NCI-H1694 (cell line): ENCODE results near the gene TPP2.

Experiments used
- DNase-seq: peaks from one replicate; lab custom pipeline; 2025; lab: John Stamatoyannopoulos, UW

Gene TPP2

DNA sequence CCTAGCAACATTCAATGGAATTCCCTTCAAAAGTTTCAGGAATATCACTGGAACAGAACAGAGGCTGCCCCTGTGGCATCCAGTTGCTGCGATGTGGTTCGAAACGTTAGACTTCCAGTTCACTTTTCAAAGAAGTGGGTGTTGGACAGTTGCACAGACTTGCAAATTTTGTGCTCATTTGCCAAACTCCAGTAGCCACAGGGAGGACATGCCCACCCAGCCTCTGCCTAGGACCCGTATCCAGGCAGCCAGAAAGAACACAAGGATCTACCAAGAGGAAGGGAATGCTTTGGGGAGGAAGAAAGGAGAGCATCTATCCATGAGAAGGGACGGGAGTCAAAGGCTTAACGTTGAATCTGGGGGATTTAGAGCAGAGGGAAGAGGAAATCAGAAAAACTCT, 98.2 kb downstream of the TPP2 start, which contains the start of gene METTL21C:
METTL21C (minus strand) TSS at position 108 of the 400 bp plus-strand sequence. CDS start 546 bp downstream, outside the sequence.
- no peak for DNase-seq

DNA sequence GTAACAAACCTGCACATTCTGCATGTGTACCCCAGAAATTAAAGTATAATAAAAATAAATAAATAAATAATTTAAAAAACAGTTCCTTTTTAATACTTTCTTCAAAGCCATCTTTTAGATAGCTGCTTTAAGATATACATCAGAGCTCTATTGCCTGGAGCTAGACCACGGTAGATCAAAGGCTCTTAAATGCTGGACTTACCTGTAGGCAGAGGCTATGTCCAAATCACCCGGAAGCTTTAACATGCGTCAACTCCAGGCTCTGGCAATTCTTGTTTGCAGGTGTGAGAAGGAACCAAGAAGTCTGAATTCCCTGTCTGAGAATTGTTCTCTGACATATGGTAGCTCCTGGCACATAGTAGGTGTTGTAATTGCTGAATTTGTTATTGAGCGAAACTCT, 99.7 kb downstream of the TPP2 start:
- DNase-seq = no peak

DNA sequence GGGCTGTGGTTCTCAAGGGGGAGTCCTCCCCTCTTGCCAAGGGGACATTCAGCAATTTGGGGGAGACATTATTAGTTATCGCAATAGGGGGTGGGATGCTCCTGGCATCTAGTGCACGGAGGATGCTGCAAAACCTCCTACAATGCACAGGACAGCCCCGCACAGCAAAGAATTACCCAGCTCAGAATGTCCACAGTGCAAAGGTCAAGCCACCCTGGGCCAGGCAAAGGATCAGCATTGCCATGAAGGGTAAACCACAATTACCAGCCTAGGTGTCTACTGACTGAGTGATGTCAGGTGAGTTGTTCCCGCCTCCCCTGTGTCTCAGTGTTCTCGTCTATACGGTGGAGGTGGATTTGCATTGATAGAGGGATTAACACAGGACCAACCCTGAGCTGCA, 100.5 kb downstream of the TPP2 start:
- no peak for DNase-seq

DNA sequence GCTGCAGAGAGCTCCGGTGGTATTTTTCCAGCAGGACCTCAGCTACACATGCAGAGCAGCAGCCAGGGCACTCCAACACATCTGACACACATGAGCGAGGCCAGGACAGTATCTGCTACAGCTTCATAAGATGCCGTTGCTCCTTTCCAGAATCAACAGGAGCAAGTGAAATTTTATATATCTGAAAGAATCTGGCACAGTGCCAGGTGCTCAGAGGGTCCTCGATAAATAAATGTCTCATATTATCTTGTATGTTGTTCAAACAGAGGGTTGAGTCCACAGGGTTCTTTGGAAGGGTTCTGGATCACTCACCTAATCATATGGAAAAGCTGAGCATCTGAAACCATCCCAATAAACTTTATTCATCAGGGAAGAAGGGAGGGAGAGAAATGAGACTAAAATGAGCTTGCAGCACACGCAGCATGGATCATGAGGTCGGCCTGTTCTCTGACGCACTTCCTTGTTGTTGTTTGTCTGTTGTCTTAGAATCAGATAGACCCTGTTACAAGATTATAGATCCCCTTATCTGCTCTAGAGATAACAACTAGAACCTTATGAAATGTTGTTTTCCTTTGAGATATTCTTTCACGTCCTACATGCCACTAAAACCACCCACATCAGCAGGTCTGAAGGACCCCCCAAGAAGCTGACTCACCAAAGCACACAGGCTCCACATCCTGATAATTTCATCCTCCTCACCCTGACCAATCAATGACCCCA, 101.3 kb downstream of the TPP2 start:
- no peak for DNase-seq

DNA sequence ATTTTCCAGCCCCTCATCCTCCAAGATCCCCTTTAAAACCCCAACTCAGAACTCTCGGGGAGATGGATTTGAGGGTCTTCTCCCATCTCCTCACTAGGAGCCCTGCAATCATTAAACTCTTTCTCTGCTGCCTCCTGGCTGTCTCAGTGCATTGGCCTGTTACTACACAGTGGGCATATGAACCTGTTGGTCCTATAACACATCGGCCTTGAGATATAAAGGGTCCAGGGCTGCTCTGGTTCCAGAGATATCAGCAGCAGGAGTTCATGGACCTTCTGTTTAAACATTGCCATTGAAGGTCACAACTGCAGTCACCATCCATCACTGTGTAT, 101.8 kb downstream of the TPP2 start:
- DNase-seq = no peak

DNA sequence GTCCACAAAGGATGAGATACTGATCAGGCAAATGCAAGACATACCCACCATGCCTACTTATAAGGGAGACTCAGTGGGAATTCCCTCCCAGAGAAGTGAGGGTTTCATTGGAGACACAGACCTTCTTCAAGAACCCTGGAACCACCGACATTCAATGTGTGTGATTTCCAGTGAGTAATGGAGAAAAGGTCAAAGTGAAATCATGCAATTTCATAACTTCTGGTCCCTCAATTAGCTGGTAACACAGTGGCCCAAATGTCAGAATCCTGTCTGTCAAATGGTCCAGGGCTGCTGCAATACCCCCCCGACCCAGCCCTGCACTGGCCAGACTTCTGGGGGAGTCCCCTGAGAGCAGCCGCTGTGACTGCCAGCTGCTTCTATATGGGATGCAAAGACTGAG, 102.7 kb downstream of the TPP2 start:
- no peak for DNase-seq

DNA sequence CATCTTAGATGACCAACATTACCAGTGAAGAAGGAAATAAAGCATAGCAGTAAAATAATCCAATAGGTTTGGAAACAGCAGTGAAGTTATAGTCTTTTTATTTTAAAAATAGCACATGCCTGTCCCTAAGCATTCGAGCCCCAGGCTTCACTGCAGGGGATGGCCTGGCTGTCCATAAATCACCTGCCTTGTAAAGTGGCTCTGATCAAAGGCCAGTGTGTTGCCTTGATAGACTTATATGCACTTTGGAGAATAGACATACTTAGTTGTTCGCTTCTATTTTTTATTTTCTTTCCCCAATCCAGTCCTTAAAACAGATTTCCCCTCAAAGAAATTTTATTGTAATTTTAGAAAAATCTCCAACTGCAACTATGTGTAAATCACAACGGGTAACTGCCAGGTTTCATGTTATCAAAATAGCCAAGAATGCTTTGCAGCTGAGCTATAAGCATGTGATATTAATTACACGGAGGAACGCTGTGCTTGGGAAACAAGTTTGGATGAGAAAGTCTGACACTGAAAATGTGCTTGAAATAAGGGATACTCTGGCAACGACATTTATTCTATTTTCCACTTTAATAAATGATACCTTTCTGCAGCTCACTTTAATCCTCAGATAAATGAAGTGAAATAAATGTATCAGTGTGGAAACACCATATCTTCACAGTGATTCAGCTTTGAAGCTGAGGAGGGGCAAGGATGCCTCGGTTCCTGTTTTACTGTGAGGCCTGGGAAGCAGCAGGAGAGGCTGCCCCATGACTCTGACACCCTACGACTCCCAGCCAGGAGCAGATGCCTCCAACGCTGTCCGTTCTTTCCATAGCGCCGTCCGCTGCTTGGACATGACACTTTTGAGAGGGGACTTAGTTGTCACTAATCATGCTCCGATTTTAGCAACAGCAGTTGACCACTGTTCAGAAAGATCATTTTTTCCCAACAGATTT, 103.6 kb downstream of the TPP2 start:
- no peak for DNase-seq

DNA sequence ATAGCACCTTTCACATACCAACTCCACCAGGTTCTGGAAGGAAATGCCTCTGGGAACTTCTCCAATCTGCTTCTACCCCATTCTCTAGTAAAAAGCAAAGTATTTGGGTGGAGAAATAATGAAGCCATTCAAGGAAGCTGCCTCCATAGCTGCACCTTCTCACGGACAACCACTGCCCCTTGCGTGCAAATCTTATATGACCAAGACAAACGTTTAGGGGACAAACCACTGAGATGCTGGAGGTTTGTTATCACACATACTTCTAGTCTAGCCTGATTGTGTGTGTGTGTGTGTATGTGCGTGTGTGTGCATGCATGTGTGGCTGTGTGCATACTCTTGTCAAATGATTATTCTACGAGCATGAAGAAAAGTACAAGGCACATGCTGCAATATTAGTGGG, 104.5 kb downstream of the TPP2 start:
- no peak for DNase-seq

DNA sequence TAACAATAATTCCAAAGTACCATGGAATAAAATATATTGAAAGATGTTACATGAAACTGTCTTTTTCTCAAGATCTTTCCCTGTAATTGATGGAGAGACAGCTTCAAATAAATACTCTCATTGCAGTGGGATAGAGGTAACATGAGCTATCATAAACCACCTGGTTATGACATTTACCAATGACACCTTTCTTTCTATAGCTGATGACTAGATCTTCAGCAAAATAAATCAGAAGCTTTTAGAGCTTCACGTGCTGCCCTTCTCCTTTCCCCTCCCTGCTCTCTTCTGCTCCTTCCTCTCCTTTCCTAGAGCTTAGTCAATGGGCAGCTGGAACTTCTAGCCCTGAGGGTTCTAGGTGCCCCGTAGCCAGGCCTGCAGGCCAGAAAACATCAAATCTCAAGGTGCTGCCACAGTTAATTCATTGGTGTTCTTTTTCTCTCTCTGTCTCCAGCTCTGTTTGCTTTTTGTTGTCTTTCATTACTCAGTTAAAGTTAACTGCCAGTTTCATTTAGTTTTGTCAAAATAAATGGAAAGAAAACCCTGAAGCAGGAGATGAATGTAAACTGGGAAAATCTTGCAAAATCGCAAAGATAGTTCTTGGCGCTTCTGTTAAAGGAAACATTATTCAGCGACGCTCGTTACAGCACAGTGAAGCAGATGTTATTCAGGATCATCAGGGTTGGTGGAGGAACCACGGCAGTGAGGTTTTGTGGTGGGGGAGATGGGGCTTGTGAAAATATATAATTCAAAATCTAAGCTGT, 106.4 kb downstream of the TPP2 start:
- DNase-seq = no peak

DNA sequence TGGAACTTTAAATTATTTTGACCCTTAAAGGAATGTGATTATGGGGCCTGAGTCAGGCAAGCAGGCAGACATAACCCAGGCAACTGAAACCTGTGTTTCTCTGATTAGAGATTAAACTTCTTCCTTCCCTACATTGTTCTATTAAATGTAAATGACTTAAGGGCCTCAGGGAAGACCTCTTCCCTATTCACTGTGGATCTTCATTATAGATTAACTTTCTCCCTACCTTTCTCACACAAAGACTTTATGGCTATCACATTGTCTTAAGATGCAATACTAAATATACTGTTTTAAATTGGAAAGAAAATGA, 106.9 kb downstream of the TPP2 start:
- DNase-seq = no peak

DNA sequence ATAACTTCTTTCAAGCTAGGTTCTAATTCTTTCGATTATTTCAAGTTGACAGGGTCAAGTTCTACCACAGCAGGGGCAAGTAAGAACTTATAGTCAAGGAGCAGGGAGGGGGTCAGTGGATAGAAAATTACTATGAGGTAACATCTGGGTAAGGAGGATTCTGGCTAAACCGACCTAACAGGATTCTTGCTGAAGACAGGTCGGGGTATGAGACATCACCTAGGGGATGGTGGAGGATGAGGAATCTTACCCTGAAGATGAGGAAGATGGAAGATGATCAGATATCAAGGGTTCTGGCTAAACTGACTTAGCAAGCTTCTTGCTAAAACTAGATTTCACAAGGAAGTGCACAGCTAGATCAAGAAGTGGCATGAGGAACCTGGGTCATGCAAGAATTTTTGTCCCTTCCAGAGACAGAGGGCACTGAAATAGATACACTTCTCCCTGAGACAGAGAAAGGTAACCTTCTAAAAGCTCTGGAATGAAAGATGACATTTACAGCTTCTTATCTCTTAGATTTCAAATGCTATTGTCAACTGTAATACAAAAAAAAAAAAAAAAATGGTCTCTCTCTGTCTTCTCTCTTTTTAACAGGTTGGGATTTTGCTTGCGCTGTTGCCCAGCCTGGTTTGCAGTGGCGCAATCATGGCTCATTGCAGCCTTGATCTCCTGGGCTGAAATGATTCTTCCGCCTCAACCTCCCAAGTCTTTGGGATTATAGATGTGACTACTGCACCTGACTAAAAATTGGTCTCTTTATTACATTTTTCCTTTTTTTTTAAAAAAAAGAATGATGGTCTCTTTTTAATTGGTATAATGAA, 107.7 kb downstream of the TPP2 start:
- no peak for DNase-seq

DNA sequence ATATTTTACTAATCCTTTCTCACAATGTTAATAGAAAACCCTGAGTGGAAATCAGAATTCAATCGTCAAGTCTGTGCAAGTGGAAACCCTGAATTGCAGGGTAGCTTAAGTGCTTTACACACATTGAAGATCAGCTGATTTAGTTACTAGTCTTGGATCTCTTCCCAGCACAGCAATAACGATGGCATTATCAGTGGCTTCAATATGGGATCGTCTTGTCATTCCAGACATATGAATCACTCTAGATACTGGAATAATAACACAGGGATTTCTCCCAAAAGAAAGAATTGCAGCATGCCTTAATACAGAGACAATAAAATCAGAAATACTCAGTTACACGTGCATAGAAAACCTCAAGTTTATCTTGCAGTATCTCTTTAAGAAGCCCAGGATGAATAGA, 110.7 kb downstream of the TPP2 start:
- peak; percentile 33 for DNase-seq

DNA sequence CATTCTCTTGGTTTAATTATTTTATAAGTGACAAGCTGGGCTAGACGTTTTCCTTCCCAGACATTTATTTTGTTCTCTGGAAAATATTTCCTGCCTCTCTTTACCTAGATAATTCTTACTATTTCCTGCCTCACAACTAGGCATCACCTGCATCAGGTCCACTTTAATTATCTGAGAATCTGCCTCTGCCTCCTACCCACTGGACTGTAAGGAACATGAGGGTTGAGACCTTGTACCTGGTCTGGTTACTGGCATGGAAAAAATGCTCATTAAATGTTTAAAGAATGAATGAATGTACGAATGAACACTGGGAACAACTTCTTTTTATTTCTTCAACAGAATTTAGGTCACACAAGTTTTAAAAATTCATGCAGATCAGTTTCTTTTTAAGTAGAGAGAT, 111.4 kb downstream of the TPP2 start:
- no peak for DNase-seq

DNA sequence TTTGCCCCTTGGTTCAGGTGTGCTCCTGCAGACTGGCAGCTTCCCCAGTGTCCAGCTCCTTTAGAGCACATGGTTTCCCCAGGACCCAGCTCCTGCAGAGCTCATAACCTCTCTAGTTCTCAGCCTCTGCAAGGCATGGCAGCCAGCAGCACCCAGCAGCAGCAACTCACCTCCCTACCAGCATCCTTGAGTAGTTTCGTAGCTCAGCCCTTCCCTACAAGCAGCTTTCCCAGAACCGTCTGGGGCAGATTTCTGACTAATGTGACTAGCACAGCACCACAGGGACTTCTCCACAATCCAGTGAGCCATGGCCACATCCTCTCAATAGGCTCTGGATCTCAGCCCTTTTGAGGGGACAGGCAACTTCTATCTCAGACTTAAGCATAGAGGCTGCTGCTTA, 112.2 kb downstream of the TPP2 start:
- DNase-seq = no peak

DNA sequence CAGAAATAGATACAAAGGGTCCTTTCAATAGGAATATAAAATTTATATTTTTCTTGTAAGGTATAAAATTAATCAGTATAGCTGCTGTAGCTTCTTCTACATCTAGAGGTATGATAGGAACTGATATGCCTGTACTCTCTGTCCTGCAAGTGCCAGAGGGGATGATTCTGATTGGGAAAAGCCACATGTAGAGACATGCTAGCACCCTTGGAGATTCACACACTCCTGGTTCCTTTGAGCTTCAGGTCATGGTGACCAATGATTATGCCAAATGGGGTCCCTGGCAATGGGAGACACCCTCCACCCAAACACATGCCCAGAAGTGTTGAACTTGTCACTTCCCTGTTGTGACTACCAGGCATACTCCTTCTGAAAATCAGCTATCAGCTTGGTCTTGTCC, 112.8 kb downstream of the TPP2 start:
- DNase-seq = no peak

DNA sequence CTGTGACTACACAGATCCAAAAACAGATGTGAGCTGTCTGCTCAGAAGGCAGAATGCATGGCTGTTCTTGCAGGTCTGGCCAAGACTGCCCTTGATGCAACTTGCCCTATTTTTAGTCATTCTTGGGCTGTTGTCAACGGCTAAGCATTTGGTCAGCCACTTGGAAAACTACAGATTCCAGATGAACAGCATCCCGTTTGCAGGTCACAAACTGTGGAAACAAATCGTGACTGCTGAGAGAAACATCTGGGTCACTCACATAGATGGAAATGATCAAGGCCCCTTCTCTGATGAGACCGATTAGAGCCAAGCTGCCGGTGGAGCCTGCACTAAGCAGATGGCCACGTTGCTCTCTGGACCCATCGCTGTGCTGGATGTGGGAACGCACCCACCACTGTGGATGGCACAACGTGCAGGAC, 113.5 kb downstream of the TPP2 start:
- no peak for DNase-seq

DNA sequence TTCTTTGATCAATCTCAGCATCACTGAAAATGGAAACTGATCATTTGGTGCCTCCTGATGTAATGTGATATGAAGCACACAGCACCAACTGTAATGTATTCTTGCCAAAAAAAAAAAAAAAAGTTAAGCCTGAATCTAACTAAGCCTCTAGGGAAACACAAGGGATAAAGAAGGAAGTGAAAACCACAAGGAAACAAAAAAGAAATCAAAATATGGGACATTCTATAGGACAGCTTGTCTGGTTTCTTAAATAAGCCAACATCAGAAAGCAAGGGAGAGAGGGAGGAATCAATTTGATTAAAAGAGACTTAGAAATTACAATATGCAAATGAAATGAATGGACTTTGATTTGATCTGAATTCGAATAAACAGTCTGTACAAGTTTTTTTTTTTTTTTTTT, 118.7 kb downstream of the TPP2 start:
- DNase-seq = no peak

DNA sequence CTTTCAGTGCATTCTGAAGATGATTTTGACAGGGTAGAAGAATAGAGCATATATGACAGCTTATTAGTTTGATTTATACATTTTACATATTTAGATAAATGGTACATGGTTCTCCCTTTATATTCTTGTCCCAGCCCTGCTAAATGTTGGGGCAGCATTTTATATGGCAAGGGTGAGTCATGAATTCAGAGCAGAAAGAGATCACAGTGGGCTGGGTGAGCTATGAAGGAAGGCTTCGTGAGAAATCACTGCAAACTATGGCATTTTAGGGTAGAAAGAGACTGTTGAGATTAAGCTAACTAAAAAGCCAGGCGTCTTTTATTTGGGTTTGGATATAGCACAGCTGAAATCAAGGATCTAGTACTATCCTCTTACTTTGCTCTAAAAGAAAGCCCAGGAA, 122.0 kb downstream of the TPP2 start:
- no peak for DNase-seq

DNA sequence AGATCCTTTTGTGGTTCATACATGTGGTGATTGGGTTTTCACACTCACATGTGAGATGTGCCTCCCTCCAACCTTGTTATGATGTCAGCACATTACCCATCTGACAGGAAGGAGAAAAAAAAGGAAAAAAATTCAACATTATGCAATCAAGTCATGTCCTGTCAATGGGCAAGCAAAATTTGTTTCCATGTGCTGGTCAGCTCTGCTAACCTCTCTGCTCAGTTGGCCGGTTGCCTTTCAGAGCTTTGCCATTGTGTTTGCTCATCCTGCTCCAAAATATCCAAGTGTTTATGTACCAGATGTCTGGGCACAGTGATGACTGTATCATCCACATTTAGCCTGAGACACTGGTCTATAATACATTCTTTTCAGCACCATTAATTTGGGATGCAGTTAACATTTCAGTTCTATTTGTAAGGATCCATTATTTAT, 125.0 kb downstream of the TPP2 start:
- DNase-seq = no peak

DNA sequence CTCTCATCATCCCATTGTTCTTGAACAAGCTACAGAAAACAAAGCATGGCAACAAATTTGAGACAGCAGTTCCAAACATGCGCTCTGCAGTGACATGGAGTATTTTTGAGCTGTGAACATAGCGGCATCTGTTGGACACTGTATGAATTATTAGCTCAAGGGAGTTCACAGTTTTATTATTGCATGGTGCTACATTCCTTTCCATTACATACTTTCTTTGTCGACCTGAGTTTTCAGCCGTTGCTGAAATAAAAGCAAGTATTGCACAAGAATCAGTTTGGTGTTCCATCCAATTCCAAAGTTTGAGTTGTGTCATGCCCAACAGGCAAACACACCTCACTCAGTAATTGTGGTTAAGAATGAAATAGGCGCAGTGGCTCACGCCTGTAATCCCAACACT, 128.1 kb downstream of the TPP2 start:
- DNase-seq = peak; percentile 90

DNA sequence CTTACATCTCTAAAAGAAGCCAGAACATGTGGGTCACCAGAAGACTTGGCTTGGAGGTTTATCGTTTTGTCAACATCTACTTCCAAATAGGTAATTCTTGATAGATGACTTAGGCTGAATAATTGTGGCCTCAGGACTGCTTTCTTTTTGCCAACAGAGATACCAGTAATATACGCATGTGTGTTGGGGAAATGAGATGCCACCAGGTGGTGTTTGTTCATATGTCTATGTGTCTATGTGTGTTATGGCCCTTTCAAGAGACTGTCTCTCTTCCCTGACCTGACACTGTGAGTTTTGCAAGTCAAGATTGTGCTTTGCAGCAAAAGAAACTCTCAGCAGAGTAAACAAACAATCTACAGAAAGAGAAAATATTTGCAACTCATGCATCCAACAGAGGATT, 129.6 kb downstream of the TPP2 start:
- peak; percentile 92 for DNase-seq
